Hematopoietic multipotent progenitor cell (in vitro differentiated cells): Measurements from ENCODE around the gene ELMO2. TPM values are rescaled to one million over a fixed set of nuclear protein-coding genes. Genes with fewer than 3 reads are reported as not detected.

ENCODE experiments used
- total RNA-seq: library from RNA; depleted of rRNA; stranded (reverse); fragments of >200 nt; gene quantifications from one replicate; pipeline ENCODE4 v1.2.3, GENCODE V29; 2012

Gene ELMO2
- total RNA-seq, 1 donor: 49.0 TPM

Other genes with a start within 250 kb of the ELMO2 start
- not detected for gene CDH22, start 98.1 kb downstream of the ELMO2 start, total RNA-seq
- 3.0 TPM for gene ZNF334, start 106.9 kb upstream of the ELMO2 start, total RNA-seq
- not detected for gene OCSTAMP, start 144.0 kb upstream of the ELMO2 start, total RNA-seq
- under 0.01 TPM for gene SLC13A3, start 244.8 kb upstream of the ELMO2 start, total RNA-seq